Neural progenitor cell (in vitro differentiated cells): ENCODE results near the gene PHYHIPL.

Experiments
- EZH2 ChIP-seq: fragments of 200-600 bp; sonication (generic); IDR thresholded peaks from 2 replicates; pipeline ENCODE4 v1.6.1; 2017; ENCODE audit warnings: antibody characterized with exemption, mild to moderate bottlenecking, moderate library complexity
- EZH2phosphoT487 ChIP-seq: fragments of 200-600 bp; sonication (generic); IDR thresholded peaks from 2 replicates; pipeline ENCODE4 v1.6.1; 2017; ENCODE audit warnings: antibody characterized with exemption

DNA sequence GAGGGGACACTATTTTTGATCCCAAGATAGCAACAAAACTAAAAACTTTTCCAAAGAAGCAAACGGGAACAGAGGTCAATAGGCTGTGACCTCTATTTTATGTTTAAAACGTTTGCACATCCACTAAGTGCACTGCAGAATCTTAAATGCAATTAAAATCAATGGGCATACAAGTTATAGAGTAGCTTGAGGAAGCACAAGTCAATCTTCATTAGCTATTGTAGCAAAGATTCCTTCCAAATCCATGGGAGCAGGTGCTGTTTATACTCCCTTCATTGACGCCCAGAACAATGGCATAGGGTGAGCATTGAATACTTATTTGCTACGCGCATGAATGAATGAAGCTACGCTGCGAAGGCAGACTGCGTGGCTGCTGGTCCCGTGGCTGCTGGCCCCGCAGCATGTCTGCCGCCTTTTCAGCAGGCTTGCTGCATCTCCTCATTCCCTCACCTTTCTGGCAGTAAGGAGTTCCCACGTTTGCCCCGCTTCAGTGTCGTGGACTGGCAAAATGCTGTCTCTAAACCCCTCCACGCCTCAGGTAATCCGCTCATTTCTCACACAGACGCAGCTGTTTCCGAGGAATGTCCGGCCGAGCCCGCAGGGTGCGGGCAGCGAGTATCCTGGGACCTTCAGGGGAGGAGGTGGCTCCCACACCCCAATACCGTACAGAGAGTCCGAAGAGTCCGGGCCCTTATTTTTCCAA, 754 bp upstream of the PHYHIPL start:
- TF ChIP-seq EZH2: no peak
- TF ChIP-seq EZH2phosphoT487: no peak
